Prostate gland (tissue), 2 donors: ENCODE data around the gene VEZF1.

Source experiments
- CTCF ChIP-seq, 4 experiments: fragments of 200-600 bp in 2 of 4; fragments of 450-650 bp in 2 of 4; sonication (generic) in 2 of 4; IDR thresholded peaks; 1 replicate in 3 of 4; 2 replicates in 1 of 4; pipeline ENCODE4 v1.5.1; 2016 to 2019; ENCODE audit warnings: antibody characterized with exemption in 4 of 4, mild to moderate bottlenecking in 2 of 4, moderate library complexity in 2 of 4
- POLR2A ChIP-seq: fragments of 450-650 bp; IDR thresholded peaks from one replicate; pipeline ENCODE4 v1.6.1; 2016; ENCODE audit warnings: antibody characterized with exemption, mild to moderate bottlenecking
- POLR2AphosphoS5 ChIP-seq: sonication (generic); formaldehyde crosslinking; IDR thresholded peaks from one replicate; pipeline ENCODE4 v1.6.1; 2017; ENCODE audit warnings: antibody characterized with exemption

GRCh38 chr17:57986841-57987580 lies 1.0 kb downstream of the VEZF1 start:
- no peak for TF ChIP-seq CTCF (IDR thresholded peaks at IDR 0.05)
- TF ChIP-seq POLR2AphosphoS5, result no peak
- no peak for TF ChIP-seq POLR2A
